GM23248 (cell line): ENCODE data around the gene TSEN54.

Experiments
- EZH2 ChIP-seq: fragments of 200-600 bp; sonication (generic); IDR thresholded peaks from 2 replicates; pipeline ENCODE4 v1.6.1; 2018; ENCODE audit warnings: antibody characterized with exemption, mild to moderate bottlenecking; ENCODE audit not compliant: insufficient read depth, poor library complexity, severe bottlenecking
- EZH2phosphoT487 ChIP-seq: fragments of 200-600 bp; sonication (generic); IDR thresholded peaks from 2 replicates; pipeline ENCODE4 v1.6.1; 2018; ENCODE audit warnings: antibody characterized with exemption, moderate library complexity, mild to moderate bottlenecking, low read depth; ENCODE audit not compliant: insufficient read depth

DNA sequence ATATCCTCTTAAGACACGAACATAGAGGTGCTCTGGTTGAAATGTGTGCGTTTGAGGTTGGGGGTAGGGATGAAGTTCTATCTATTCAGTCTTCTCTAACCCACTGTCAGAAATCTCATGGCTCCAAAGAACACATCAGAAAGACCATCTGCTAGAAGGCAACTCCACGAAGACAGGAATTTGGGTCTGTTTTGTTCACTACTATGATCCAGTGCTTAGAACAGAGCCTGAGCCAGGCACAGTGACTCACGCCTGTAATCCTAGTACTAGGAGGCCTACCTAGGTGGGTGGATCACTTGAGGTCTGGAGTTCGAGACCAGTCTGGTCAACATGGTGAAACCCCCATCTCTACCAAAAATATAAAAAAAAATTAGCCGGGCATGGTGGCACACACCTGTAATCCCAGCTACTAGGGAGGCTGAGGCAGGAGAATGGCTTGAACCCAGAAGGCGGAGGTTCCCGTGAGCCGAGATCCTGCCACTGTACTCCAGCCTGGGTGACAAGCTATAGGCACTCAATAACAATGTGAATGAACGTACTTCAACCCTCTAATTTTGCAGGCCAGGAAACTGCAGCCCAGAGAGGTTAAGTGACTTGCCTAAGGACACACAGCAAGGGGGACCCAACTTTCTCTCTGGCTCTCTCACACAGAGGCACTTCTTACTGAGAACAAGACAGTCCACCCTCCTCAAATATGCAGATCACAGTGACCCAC is 3.2 kb upstream of the TSEN54 start:
- TF ChIP-seq EZH2 (no peak), EZH2phosphoT487 (no peak)
